Smooth muscle cell of the brain vasculature (primary cell): ENCODE data around the gene GFRAL.

Experiments used
- DNase-seq: peaks from one replicate; pipeline ENCODE4 v3.0.0-alpha.2; 2012; ENCODE audit warnings: low read depth, low spot score

Gene GFRAL

GRCh38 chr6:55433446-55434130 is 106.3 kb downstream of the GFRAL start:
- DNase-seq, result peak; percentile 24

GRCh38 chr6:55437141-55437540 is 109.9 kb downstream of the GFRAL start:
- DNase-seq, result no peak

GRCh38 chr6:55438203-55438602 is 110.9 kb downstream of the GFRAL start:
- DNase-seq, result no peak

- no peak for DNase-seq
Observed at GRCh38 chr6:55443238-55444134, 116.2 kb downstream of the GFRAL start.

GRCh38 chr6:55445648-55446204 is 118.5 kb downstream of the GFRAL start:
- no peak for DNase-seq

- no peak for DNase-seq
Observed at GRCh38 chr6:55447891-55448290, 120.6 kb downstream of the GFRAL start.

GRCh38 chr6:55448451-55448850 is 121.2 kb downstream of the GFRAL start:
- DNase-seq, result no peak

GRCh38 chr6:55449225-55449624 is 122.0 kb downstream of the GFRAL start:
- DNase-seq, result no peak

GRCh38 chr6:55450005-55450404 is 122.7 kb downstream of the GFRAL start:
- no peak for DNase-seq
